ENCODE results near the gene OTUD3. TPM values are rescaled to one million over a fixed set of nuclear protein-coding genes. Genes with fewer than 3 reads are reported as not detected.
A peak's percentile ranks its signal among the peaks of the same experiment; 100 is the strongest.
"Not testable (repeated sequence)": the region's sequence is repeated elsewhere in the genome, so short reads cannot be mapped to it uniquely, and the experiment has no call there.

OTUD3 gene
- total RNA-seq, 1 donor, result 2.7 TPM

DNA sequence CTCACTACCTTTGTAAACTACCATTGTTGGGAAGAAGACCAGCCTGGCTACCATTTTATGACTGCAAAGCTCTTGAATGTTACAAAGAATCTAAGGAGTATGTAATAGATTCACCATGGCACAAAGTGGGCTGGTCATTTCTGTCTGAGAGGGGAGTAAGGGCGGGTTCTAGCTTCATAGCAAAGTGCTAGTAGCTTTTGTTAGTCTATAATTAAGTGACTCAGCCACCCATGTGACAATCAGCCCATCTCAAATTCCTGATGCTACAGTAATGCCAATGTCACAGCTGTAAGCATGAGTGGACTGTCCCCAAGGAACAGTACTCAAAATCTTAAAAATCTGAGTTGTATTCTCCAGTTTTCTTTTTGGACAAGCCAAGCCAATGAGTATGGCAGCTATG, 15.4 kb upstream of the OTUD3 start:
- DNase-seq (ENCODE audit: low read depth in 2 of 3, low spot score in 2 of 3), result no peak

DNA sequence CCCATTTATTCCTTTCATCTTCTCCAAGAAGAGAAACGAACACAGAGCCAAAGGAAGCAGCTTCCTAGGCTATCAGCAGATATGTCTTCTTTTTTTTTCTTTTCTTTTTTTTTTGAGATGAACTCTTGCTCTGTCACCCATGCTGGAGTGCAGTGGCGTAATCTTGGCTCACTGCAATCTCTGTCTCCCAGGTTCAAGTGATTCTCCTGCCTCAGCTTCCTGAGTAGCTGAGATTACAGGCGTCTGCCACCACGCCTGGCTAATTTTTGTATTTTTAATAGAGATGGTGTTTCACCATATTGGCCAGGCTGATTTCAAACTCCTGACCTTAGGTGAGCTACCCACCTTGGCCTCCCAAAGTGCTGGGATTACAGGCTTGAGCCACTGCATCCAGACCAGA, 13.6 kb upstream of the OTUD3 start:
- not testable (repeated sequence) for DNase-seq (ENCODE audit: low read depth in 2 of 3, low spot score in 2 of 3)

DNA sequence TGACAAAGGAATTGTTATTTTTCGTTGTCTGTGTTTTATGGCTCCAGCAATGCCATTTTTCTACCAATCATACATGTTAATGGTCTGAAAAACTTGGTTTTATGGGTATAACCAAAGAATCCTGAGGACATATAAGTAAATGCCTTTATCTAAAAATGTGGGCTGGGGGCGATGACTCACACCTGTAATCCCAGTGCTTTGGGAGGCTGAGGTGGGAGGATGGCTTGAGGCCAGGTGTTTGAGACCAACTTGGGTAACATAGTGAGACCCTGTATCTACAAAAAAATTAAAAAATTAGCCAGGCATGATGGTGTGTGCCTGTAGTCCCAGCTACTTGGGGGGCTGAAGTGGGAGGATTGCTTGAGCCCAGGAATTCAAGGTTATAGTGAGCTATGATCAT, 12.7 kb upstream of the OTUD3 start:
- not testable (repeated sequence) for DNase-seq (ENCODE audit: low read depth in 2 of 3, low spot score in 2 of 3)

GRCh38 chr1:19869929-19870328, 12.3 kb upstream of the OTUD3 start:
- DNase-seq (ENCODE audit: low read depth in 2 of 3, low spot score in 2 of 3), result peak in 2 of 3 donors; percentile 15 to 27

- DNase-seq (ENCODE audit: low read depth in 2 of 3, low spot score in 2 of 3), result no peak
Measured at GRCh38 chr1:19872190-19872589, 10.0 kb upstream of the OTUD3 start.

GRCh38 chr1:19877181-19877750, 4.9 kb upstream of the OTUD3 start:
- DNase-seq (ENCODE audit: low read depth in 2 of 3, low spot score in 2 of 3), result no peak

- DNase-seq (ENCODE audit: low read depth in 2 of 3, low spot score in 2 of 3), result no peak
Measured at GRCh38 chr1:19877821-19878636, 4.2 kb upstream of the OTUD3 start.

DNA sequence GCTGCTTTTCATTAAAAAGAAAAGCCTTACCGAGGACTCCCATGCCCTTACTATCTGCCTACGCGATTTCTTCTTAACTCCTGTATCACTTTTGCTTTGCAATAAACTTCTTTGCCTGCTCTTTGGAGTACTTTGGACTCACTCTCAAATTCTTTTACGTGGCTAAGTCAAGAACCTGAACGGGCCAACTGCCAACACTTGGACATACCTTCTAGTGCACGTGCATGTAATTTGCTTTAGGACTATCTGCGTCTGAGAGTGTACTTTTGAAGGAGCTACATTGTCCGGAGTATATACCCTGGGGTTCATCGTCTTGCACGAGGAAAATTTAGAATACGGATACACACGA, 3.6 kb upstream of the OTUD3 start:
- DNase-seq (ENCODE audit: low read depth in 2 of 3, low spot score in 2 of 3), result no peak

DNA sequence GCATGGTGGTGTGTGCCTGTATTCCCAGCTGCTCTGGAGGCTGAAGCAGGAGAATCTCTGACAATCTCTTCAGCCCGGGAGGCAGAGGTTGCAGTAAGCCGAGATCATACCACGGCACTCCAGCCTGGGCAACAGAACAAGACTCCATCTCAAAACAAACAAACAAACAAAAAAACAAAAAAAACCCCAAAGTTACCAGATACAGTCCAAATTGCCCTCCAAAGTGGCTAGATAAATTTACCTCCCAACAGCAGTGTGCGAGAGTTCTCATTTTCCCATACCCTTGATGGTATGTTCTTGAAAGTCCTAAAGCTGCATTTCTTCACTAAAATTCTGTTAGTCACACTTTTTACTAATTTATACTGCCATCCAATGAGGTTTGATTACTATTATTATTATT, 3.0 kb upstream of the OTUD3 start:
- DNase-seq (ENCODE audit: low read depth in 2 of 3, low spot score in 2 of 3), result no peak

- no peak for DNase-seq (ENCODE audit: low read depth in 2 of 3, low spot score in 2 of 3)
Measured at GRCh38 chr1:19879661-19880060, 2.5 kb upstream of the OTUD3 start.

DNA sequence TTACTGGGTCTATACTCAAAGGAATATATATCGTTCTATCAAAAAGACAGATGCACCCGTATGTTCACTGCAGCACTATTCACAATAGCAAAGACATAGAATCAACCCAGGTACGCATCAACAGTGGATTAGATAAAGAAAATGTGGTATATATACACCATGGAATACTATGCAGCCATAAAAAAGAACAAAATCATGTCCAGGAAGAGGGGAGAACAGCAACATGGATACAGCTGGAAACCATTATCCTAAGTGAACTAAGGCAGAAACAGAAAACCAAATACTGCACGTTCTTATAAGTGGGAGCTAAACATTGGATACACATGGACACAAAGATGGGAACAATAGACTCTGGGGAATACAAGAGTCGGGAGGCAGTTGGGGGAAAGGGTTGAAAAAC, 1.4 kb upstream of the OTUD3 start:
- DNase-seq (ENCODE audit: low read depth in 2 of 3, low spot score in 2 of 3), result not testable (repeated sequence)

GRCh38 chr1:19884312-19884711, 2.1 kb downstream of the OTUD3 start:
- no peak for DNase-seq (ENCODE audit: low read depth in 2 of 3, low spot score in 2 of 3)

GRCh38 chr1:19885821-19886220, 3.6 kb downstream of the OTUD3 start:
- DNase-seq (ENCODE audit: low read depth in 2 of 3, low spot score in 2 of 3), result no peak

DNA sequence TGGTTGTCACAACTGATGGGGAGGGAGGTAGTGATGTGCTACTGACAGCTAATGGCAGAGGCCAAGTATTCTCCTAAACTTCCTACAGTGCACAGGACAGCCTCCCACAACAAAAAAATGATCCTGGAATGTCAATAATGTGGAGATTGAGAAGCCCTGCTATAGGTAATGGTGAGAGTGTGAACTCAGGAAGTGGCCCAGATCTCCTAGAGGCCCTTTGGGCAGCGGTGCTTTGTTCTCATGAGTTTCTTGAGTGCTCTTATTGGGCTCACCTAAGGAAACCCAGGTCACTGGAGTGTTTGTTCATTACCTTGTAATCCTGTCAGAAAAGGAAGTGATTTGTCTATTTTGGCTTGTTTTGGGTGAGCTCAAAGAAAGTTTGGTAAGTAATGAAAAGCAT, 5.9 kb downstream of the OTUD3 start:
- DNase-seq (ENCODE audit: low read depth in 2 of 3, low spot score in 2 of 3), result no peak

DNA sequence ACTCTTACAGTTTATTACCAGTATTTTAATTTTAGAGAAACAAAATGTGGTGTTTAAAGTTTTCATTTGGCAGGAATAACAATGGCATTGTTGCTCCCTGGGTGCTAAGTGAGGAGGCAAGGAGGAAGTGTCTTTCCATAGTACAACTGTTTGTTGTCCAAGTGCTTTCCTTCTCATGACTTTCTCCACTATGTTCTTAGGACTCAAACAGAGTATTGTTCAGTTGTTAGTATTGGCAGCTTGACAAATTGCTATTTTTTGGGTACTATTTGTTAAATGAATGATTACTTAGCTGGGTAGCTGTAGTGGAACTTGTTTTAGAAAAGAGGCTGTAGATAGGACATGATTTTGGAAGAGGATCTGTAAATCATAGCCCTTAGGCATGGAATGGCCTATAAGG, 7.5 kb downstream of the OTUD3 start:
- DNase-seq (ENCODE audit: low read depth in 2 of 3, low spot score in 2 of 3), result no peak

DNA sequence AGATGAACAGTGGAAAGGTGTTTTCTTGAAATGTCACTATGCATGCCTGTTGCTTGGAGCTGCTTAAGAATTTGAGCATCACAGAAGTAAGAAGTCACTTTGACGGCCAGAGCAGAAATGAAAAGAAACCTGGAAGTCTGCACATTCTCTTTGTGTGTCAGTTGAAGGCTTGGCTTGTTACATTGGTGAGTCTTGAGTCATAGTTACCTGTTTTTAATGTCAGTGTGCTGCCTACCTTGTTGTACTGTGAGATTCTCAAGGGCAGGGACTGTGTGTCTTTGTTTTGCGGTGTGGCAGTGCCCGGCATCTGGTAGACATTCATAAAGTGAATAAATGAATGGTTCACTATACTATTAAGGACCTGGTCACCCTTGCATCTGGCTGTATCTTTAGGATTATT, 9.9 kb downstream of the OTUD3 start:
- no peak for DNase-seq (ENCODE audit: low read depth in 2 of 3, low spot score in 2 of 3)

GRCh38 chr1:19892628-19893168, 10.5 kb downstream of the OTUD3 start:
- DNase-seq (ENCODE audit: low read depth in 2 of 3, low spot score in 2 of 3), result no peak

- DNase-seq (ENCODE audit: low read depth in 2 of 3, low spot score in 2 of 3), result no peak
Measured at GRCh38 chr1:19893687-19894086, 11.5 kb downstream of the OTUD3 start.

DNA sequence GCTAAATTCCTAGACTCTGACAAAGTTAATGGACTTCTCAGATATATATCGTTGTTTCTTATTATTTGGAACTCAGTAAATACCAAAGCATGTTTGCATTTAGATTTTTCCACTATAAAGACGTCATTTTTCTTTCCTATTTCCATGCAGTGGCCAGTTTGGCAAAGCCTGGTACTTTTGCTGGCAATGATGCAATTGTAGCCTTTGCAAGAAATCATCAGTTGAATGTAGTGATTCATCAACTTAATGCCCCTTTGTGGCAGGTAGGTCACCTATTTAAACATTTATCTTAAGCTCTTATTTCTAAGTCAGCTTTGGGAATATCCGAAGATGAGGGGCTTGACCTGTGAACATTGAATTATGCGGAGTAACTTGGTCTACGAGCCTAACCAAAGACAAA, 12.0 kb downstream of the OTUD3 start:
- no peak for DNase-seq (ENCODE audit: low read depth in 2 of 3, low spot score in 2 of 3)

- DNase-seq (ENCODE audit: low read depth in 2 of 3, low spot score in 2 of 3), result no peak
Measured at GRCh38 chr1:19901653-19902052, 19.5 kb downstream of the OTUD3 start.

DNA sequence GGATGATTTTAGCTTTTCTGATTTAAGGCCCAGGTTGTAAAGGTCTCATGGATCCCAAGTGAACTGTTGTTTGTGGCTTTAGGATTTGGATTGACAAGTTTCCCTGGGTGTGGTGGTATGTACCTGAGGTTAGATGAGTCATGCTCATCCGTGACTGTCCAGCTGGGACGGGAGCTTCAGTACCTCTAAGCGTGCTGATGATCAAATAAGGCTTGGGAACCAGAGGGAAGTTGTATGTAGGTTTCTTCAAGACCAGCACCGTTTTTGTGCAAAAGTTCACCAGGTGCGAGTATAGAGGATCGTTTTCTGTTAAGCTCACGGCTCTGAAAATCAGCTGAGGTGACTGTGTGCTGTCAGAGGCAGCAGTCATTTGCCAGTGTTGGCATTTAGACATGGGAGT, 21.4 kb downstream of the OTUD3 start:
- no peak for DNase-seq (ENCODE audit: low read depth in 2 of 3, low spot score in 2 of 3)

GRCh38 chr1:19907456-19907855, 25.3 kb downstream of the OTUD3 start:
- no peak for DNase-seq (ENCODE audit: low read depth in 2 of 3, low spot score in 2 of 3)
